GM18951 (cell line): Measurements from ENCODE around the gene SMPX.

Experiments used
- POLR2A ChIP-seq: IDR thresholded peaks from 4 replicates; pipeline ENCODE4 v1.6.1; 2011; ENCODE audit warnings: mild to moderate bottlenecking; ENCODE audit not compliant: insufficient read length, insufficient read depth; ENCODE audit errors: extremely low read depth
- in situ Hi-C: fragments of 300-500 bp; cut with MboI; formaldehyde crosslinking; loops from one replicate; pipeline ENCODE4 v1.12.0; 2022; ENCODE audit warnings: low sequenced_read_pairs, mixed read lengths, inconsistent platforms; ENCODE audit not compliant: unreplicated experiment

Gene SMPX

DNA sequence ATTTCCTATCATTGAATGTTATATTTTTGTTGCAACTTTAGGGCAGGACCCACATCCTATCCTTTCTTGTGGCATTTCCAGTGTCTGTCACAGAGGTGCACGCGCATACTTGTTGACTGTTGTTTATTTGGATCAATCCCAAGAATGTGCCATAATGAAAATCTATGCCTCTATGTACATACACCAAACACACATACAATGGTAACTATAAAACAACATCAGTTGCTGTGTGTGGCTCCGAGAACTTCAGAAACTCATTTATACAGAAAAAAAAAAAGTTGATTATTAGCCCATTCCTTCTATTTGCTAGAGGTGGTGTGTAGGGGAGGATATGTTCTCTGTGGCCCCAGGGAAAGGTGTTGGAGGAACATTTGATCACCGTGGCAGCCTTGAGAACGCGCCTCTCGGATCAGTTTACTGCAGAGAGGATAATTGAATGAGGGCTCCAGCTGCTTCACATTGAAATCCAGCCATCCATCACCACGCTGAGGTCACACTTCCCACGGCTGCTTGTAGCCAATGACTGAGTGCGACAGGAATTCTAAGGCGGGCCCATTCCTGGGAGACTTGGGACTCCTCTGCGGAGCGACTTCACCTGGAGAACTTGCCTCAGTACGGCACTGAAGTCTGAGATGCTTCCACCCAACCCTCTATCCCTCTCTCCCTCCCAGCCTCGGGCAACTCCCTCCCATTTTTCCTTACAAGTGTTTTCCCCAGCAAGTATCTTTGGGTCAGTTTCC, 19.5 kb downstream of the SMPX start:
- in situ Hi-C loops, result loop anchor here (10.0 kb wide), 1 partner anchor 1204 kb away; no protein-coding TSS in a partner anchor

DNA sequence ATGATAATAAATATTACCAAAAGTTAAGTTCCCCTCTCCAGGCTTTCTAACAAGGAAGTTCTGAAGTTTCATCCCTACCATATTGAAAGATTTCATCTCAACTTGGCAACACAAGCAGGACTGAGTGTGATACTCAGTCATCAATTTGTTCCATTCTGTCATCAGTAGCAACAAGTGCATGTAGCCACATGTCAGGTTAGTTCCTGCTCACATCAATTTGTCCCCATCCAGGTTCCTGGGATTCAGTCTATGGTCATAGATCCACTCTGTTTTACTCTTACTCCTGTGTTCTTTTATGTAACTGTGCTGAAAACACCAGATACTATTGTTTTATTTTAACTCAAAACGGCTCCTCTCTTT, 22.2 kb downstream of the SMPX start:
- in situ Hi-C loops, result loop anchor here (10.0 kb wide), 1 partner anchor 1201 kb away; no protein-coding TSS in a partner anchor
- no peak for TF ChIP-seq POLR2A

More for the DNA sequence above, 19.5 kb downstream of the SMPX start:
- no peak for TF ChIP-seq POLR2A

DNA sequence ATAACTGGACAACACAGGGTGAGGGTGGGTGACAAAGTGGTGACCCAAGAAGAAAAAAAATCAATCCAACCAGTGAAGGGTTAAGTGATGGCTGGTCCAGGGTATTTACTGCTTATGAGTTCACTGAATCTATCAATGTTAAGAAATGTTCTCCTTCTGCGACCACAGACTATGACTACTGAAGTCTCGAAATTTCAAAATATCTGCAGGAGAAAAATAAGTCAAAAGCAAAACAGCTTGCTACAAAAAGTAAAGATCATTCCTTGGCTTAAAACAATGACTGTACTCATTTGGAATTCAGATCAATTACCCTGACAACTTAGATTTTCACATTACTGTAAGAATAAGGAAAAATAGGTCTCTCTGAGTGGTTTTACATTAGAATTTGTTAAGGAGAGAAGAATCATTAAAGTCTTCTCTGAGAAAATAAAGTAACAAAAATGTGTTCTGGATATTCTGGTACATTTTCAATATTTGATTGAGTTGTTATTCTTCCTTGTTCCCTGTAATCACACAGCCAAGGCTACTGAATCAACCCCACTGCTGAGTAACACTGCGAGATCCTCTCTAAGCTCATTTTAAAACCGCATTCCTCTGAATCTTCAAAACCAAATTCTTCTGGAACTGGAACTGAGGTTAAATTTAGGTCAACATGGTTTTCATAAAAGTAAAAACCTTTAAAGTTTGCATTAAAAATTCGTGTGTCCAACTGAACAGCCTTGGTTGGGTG, 22.7 kb downstream of the SMPX start:
- no peak for TF ChIP-seq POLR2A
- in situ Hi-C loops, result loop anchor here (10.0 kb wide), 1 partner anchor 1200 kb away; no protein-coding TSS in a partner anchor

DNA sequence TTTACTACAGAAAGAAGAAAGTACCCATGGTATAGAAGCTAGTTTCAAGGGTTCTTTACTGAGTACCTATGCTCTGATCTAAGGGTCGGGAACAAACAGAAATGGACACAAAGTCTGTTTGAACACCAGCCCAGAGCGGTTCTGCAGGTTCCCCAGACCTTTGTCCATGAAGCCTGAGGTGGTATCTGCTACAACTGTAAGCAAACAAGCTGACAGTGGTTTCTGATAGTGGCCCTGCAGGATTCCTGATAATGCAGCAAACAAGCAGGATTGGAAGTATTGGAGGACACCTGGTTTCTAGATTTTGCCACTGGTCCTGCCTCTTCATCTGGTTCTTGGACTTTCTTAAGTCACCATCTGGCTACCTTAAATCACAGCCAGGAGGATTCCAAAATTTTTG, 23.7 kb downstream of the SMPX start:
- in situ Hi-C loops, result loop anchor here (10.0 kb wide), 1 partner anchor 1199 kb away; no protein-coding TSS in a partner anchor
- TF ChIP-seq POLR2A, result no peak

DNA sequence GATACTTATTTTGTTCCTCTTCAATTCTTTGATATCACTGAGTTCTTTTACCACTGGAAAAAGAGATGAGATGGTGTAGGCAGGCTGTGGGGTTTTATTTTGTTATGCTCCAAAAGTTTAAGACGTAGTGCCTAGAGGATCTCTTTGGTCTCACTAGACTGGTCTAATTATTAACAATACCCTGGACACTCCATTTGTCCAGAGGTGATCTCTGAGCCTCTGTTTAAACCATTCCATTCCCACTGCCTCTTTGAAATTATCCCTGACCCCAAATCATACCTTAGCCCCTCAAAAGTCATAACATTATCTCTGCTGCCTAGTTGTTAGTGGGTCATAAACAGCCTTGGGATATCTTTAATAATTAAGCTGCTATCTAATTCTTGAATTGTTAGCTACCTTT, 24.2 kb downstream of the SMPX start:
- in situ Hi-C loops, result loop anchor here (10.0 kb wide), 1 partner anchor 1199 kb away; no protein-coding TSS in a partner anchor
- TF ChIP-seq POLR2A, result no peak

DNA sequence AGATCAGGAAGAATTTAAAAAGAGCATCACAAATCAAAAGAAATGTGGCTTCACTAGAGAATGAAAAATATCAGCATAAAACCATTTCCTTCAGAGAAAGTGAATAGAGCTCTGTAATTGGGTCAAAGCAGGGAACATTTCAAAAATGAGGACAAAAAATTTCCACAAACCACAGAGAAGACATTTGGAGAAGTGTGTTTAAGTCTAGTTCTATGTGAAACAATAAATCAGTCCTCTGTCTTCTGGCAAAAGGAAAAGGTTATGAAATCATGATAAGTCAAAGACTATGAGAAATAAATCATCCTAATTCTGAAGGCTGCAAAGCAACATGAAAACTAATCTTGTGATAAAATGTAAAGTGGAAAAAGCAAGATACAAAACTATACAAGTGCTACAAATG, 27.9 kb downstream of the SMPX start:
- TF ChIP-seq POLR2A, result no peak
- in situ Hi-C loops, result loop anchor here (10.0 kb wide), 1 partner anchor 1195 kb away; no protein-coding TSS in a partner anchor

DNA sequence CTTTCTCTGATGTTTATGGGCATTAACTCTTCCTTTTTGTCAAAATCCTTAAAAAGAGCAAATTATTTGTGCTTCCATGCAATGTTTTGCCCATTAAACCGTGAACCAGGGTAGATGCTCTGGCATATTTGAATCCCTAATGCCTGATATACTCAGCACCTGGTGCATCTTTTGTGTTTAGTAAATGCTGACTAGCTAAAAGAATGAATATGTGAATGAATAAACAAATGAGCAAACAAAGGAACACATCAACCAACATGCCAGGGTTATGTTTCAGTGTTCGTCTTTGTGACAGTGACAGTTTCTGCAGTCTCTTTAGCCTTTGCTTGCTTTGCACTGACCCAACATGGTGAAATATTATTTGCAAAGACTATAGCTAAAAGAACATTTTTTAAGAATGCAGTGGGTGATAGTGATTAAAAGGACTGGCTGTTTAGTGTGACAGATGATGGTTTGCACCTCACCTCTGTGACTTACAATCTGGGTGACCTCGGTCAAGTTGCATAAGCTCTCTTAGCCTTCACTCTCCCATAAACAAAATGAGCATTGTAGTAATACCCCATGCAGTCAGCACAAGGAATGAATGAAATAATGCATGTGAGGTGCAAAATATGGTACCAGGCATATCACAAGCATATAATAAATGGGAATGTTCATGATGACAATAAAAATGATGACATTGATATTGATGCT, 29.5 kb downstream of the SMPX start:
- no peak for TF ChIP-seq POLR2A
- in situ Hi-C loops, result no loop called here

DNA sequence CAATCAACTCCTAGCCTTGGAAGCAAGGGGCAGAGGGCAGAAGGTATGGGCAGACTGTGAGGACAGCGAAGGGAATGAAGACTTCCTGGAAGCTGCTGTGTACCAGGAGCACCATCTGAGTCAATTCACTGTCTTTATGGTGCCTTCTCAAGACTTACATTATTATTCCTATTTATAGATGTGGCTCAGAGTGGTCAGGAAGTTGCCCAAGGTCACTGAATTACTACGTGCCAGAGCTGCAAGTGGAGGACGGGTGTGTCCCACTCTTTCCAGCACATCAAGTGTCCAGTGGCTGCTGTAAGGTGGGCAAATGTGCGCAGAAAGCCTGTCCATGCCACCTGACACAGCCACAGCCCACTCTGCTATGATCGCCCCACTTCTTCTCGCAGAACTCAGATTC, 32.0 kb downstream of the SMPX start:
- in situ Hi-C loops, result no loop called here
- TF ChIP-seq POLR2A, result no peak

DNA sequence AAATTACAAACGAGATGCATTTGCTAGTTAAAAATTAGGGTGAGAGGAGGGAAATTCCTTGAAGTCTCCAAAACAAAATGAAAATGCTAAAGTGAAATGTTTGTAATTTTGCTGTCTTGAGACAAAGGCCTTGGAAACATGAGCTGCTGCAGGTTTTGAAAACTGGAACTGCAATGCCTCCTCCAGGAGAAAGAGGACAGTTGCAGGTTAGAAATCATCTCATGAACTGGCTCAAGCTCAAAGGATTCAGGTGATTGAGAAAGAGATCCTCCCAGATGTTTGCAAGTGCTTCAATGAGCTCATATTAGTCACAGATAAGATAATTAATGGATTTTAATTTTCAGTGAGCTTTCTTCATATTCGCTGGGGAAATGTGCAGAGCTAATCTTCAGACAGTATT, 32.4 kb downstream of the SMPX start:
- in situ Hi-C loops, result no loop called here
- no peak for TF ChIP-seq POLR2A

DNA sequence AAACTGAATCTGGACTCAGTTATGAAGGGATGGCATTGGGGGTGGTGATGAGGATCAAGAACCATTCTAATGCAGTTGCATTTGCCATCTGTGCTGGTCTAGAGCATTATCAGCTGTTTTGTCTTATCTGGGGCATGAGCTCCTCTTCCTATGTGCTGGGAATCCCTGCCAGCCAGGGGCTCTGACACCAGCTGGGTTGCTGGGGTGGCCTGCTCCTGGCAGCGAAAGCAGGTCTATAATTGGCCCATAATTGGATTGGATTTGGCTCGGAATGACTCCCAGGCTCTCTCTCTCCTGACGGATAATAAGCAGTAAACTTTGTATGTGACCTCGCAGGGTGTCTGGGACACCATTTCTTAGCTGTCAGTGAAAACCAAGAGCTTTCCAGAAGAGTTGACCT, 34.1 kb downstream of the SMPX start:
- no peak for TF ChIP-seq POLR2A
- in situ Hi-C loops, result no loop called here

DNA sequence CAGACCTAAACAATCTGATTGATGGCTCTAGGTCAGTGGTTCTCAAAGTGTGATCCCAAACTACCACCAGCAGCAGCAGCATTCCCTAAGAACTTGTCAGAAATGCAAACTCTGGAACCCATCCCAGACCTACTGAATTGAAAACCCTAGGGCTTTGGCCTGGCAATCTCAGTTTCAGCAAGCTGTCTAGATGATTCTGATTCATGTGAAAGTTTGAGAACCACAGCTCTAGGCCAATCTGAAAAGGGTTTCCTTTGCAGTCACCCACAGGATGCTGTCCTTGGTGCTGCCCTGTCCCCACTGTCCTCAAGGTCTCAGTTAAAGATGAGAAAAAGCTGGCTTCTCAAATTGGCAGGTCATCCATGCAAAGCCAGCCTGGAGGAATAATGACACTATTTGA, 34.8 kb downstream of the SMPX start:
- TF ChIP-seq POLR2A, result no peak
- in situ Hi-C loops, result no loop called here

DNA sequence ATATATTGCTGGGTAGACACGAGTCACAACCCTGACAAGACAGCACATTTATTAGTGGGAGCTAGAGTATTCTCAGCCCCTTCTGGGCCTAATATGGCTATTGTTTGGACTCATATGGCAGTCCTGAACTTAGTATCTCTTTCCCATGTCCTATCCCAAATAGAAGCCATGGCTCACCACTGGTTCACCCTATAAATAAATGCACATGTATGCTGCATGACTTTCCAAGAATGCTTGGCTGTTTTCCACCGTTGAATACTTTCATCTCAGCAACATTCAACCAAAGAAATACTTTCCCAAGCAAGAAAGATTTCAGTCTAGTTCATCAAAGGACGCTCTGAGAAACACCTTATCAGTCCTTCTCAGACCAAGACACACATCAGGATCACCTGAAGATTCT, 36.7 kb downstream of the SMPX start:
- in situ Hi-C loops, result no loop called here
- TF ChIP-seq POLR2A, result no peak

DNA sequence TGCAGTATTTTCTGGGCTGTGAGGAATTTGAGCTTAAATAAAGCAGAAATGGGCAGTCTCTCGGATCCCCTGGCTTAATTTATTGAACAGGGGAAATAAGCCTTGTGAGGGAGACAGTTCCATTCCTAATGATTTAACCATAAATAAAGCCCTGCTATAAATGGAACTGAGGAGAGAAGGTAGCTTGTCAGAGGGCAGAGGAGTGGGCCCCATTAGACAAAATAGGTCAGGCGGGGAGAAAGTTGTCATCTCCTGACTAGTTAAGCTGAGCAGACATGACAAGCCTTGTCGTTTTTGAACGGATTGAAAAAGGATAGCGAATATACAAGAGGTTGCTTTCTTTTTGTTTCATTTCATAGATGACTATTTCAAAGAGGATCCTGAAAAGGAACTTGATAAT, 39.3 kb downstream of the SMPX start:
- TF ChIP-seq POLR2A, result no peak

More for the DNA sequence above, 39.3 kb downstream of the SMPX start:
- in situ Hi-C loops, result no loop called here
